SIG-M5 treated with dmso at 0.1 percent for 504 hours (cell line): ENCODE results near the gene SMIM5.
A peak's percentile ranks its signal among the peaks of the same experiment; 100 is the strongest.
"Not testable (repeated sequence)": the region's sequence is repeated elsewhere in the genome, so short reads cannot be mapped to it uniquely, and the experiment has no call there.

Source experiments
- DNase-seq: peaks from one replicate; lab custom pipeline; 2025; ENCODE audit not compliant: unreplicated experiment; lab: John Stamatoyannopoulos, UW

The SMIM5 gene, protein sequence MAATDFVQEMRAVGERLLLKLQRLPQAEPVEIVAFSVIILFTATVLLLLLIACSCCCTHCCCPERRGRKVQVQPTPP

GRCh38 chr17:75632863-75633485, at the start of gene SMIM5:
Gene SMIM5, plus strand, starts transcription at chr17:75633434. Its CDS starts 6,768 bp downstream, at chr17:75640202.
- DNase-seq: peak; percentile 89

DNA sequence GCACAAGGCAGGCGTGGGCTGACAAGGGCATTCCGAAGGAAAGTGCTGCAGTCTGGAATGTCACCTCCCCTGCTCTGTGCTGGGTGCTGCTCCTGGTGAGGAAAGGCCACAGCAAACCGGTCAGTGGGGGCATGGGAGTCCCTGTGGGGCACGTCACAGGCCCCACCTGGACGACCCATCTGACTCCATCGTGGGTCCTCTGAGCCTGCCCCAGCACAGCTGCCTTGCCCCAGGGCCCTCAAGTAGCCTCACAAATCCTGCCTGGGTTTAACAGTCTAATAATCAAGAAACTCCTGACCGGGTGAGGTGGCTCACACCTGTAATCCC, 48.4 kb upstream of the SMIM5 start:
- no peak for DNase-seq

DNA sequence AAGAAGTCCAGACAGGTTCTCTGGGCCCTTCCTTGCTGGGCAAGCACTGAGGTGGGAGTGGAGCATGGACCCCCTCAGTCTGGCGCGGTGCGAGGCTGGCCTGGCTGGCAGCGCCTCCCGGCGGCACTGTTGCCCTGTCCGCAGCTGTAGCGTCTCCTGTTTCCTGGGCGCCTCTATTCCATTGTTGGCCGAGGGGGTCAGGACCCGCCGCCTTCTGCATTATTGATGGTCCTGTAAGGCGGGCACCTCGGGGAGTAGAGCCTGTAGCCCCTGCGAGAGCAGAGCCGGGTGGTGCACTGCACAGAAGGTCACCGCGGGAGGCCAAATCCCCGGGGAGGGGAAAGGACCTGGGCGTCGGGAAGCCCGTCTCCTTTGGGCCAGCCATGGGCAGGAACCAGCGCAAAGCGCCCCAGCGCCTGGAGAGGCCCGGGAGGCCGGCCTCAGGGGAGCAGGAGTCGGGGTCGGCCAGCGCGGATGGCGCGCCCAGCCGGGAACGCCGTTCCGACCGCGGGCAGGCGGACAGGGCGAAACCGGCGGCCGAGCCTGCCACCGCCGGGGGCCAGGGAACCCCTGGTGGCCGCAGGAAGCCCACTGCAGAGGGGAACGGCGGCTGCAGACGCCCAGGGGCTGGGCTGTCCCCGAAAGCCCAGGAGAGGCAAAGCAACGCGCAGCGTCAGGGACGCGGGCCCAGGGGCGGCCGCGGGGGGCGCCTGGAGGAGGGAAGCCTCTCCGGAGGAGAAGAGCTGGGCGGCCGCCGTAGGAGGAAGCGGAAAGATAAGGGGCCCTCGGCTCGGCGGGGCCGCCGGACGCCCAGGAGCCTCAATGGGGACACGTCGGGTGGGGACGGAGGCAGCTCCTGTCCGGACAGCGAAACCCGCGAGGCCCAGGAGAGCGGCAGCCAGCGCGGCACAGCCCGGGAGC, 45.3 kb upstream of the SMIM5 start, which contains the start of gene MYO15B:
Gene MYO15B, plus strand, starts transcription at position 126 of the 921 bp plus-strand sequence. Its CDS starts 258 bp downstream, at position 384.
- peak; percentile 71 for DNase-seq

- no peak for DNase-seq
Observed at GRCh38 chr17:75588596-75589011, 44.6 kb upstream of the SMIM5 start.

DNA sequence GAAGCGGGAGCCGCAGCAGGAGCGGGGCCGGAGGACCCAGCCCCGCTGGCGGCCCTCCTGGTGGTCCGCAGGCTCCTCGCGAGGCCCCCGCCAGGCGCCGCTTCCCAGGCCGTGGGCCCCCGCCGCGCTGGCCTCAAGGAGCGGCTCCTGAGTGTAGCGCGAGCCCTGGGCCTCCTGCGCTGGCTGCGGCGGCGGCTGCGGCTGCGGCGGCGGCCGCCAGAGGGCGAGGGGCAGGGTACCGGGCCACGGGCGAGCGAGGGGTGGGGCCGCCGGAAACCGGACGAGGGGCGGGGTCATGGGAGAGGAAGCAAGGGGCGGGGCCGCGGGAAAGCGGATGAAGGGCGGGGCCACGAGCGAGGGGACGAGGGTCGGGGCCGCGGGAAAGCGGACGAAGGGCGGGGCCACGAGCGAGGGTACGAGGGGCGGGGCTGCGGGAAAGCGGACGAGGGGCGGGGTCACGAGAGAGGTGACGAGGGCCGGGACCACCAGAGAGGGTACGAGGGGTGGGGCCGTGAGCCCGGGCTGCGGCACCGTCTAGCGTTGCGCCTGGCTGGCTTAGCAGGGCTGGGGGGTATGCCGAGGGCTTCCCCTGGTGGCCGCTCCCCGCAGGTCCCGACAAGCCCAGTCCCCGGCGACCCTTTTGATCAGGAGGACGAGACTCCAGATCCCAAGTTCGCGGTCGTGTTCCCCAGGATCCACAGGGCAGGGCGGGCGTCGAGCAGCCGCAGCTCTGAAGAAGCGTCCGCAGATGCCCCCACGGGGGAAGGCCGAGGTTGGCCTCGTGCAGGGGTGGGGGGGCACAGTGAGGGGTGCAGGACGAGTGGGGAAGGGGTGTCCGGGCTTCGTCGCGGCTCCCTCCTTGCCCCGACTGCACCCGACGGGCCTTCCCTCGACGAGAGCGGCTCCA, 44.0 kb upstream of the SMIM5 start:
- peak; percentile 91 for DNase-seq

- DNase-seq: no peak
Observed at GRCh38 chr17:75589919-75590303, 43.3 kb upstream of the SMIM5 start.

GRCh38 chr17:75590314-75590761, 42.9 kb upstream of the SMIM5 start:
- no peak for DNase-seq

DNA sequence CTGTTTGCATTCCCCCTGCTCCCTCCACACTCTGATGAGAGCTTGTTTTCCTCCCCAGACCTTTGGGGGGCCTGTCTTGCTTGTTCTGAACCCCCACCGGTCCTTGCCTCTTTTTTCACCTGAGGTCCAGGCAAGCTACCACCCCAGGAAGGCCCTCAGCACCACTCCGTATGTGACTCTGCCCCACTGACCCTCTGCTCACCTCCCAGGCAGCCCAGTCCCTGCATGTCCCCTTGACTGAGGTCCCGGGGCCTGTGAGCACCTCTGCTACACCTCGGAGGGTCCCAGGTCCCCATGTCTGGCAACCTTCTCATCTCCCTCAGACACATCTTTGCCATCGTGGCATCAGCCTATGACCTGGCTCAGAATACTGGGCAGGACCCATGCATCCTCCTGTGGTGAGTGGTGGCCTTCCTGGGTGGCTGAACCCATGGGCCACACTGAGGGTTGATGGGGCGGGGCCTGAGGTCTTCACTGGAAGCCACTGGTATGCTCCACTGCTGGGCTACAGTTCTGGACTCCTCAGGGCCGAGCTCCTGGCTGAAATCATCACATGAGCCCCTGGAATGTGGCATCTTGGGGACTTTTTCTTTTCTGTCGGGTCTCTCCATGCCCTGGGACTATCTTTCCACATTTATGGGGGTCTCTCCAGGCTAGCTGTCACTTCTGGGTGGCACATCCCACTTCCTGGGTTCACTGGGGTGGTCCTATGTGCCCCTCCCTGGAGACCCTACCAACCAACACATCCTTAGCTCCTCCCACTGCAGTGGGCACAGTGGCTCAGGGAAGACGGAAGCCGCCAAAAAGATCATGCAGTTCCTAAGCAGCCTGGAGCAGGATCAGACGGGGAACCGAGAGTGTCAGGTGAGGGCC, 42.1 kb upstream of the SMIM5 start:
- DNase-seq: no peak

GRCh38 chr17:75591722-75592302, 41.4 kb upstream of the SMIM5 start:
- no peak for DNase-seq

DNA sequence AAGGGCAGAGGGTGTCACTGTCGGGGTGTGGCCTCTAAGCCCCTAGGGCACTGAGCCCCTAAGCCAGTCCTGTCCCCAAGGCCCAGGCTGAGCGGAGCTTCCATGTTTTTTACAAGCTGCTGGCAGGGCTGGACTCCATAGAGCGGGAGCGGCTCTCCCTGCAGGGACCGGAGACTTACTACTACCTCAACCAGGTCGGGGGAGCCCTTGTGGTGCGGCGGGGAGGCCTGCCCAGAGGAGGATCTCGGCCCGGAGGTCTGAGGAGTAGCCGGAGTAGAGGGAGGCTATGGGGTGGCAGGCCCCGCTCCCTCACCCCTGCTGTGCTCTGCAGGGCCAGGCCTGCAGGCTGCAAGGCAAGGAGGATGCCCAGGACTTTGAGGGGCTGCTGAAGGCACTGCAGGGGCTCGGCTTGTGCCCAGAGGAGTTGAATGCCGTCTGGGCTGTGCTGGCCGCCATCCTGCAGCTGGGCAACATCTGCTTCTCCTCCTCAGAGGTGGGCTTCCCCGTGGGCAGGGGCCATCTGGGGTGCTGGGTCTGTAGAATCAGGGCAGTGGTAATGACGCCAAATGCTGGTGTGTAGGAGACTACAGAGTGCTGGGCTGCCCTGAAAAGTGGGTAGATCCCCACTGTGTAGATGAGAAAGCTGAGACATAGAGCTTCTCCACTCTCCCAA, 40.8 kb upstream of the SMIM5 start:
- no peak for DNase-seq

DNA sequence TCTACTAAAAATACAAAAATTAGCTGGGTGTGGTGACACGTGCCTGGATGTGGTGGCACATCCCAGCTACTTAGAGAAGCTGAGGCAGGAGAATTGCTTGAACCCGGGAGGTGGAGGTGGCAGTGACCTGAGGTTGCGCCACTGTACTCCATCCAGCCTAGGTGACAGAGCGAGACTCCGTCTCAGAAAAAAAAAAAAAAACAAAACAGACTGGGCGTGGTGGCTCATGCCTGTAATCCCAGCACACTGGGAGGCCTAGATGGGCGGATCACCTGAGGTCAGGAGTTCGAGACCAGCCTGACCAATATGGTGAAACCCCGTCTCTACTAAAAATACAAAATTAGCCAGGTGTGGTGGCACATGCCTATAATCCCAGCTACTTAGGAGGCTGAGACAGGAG, 39.8 kb upstream of the SMIM5 start:
- DNase-seq: not testable (repeated sequence)

GRCh38 chr17:75594499-75595283, 38.5 kb upstream of the SMIM5 start:
- DNase-seq: no peak

DNA sequence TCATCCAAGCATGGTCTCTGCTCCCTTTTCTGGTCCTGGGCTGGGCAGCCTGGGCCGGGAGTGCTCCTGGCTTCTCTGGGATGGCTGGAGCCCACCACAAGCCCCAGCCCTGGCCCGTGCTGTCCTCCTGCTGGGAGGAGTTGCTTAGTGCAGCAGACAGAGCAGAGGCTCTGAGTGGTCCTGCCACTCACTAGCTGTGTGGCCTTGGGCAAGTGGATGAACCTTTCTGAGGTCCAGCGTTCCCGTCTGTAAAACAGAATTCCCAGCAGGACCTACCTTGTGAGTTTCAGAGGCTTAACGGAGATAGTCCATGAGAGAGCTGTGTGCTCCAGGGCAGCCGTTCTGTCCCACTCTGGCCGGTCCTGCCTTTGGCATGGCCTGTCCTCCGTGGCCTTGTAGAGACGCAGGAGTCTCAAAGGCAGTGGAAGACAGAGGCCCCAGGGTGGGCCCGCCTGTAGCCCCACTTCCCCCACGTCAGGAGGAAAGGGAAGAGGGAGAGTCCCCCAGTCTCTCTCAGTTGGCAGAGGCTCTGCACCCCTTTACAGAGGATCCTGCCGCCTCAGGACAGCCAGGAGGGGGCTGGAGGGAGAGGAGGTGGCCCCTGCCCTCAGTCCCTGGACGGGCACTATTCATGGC, 37.8 kb upstream of the SMIM5 start:
- DNase-seq: no peak

DNA sequence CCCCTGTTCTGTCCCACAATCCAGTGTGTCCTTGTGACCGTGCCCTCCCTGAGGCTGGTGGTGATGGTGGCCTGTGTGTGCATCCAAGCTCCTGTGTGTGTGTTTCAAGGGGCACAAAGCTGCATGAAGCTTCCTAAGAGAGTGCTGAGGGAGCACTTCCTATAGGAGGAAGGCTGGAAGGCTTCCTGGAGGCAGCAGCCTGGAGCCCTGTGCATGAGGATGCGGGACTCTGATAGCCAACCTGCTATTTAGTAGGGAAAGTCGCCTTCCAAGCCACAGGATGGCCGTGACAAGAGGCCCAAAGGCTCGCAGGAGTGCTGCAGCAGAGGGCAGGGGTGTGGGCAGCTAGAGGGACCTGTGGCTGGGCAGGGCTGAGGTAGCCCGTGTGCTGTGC, 37.3 kb upstream of the SMIM5 start:
- DNase-seq: no peak

- no peak for DNase-seq
Observed at GRCh38 chr17:75596320-75597087, 36.7 kb upstream of the SMIM5 start.

GRCh38 chr17:75601057-75601987, 31.9 kb upstream of the SMIM5 start:
- peak; percentile 70 for DNase-seq
